DND-41 (cell line): ENCODE data around the gene SLC24A4.

Experiments used
- ATAC-seq: fragments of 200-7000 bp; cut with Tn5 transposase; 3 replicates; pipeline ENCODE4 v1.9.1; 2021; ENCODE audit warnings: low read depth; ENCODE audit not compliant: insufficient read depth
- DNase-seq: peaks from one replicate; pipeline ENCODE4 v3.0.0-alpha.2; 2020
- H2AFZ ChIP-seq: 2 replicates; pipeline ENCODE4 v1.6.0; 2012; ENCODE audit warnings: low read depth, low read length
- H3K27ac ChIP-seq: 2 replicates; pipeline ENCODE4 v1.5.1; 2012; ENCODE audit warnings: low read length, inconsistent platforms
- H3K27me3 ChIP-seq: fragments of 200-600 bp; sonication (generic); 2 replicates; pipeline ENCODE4 v1.6.0; 2012; ENCODE audit warnings: low read length, mild to moderate bottlenecking, inconsistent platforms; ENCODE audit not compliant: insufficient read depth, poor library complexity
- H3K36me3 ChIP-seq: 2 replicates; pipeline ENCODE4 v1.5.1; 2012; ENCODE audit warnings: low read length, inconsistent platforms; ENCODE audit not compliant: insufficient read depth
- H3K4me1 ChIP-seq: 2 replicates; pipeline ENCODE4 v1.5.1; 2012; ENCODE audit warnings: mild to moderate bottlenecking, low read length; ENCODE audit not compliant: insufficient read depth
- H3K4me2 ChIP-seq: 2 replicates; pipeline ENCODE4 v1.6.0; 2012; ENCODE audit warnings: mild to moderate bottlenecking, moderate library complexity, low read length, inconsistent platforms; ENCODE audit not compliant: insufficient read depth
- H3K4me3 ChIP-seq, 2 experiments: fragments of 200-600 bp in 1 of 2; shearing (Covaris generic) in 1 of 2; 2 replicates each; pipeline ENCODE4 v1.5.1; 2012 to 2016; ENCODE audit warnings: inconsistent platforms in 2 of 2, low read length in 2 of 2, mild to moderate bottlenecking in 2 of 2, low read depth in 1 of 2, moderate library complexity in 1 of 2
- H3K79me2 ChIP-seq: 2 replicates; pipeline ENCODE4 v1.6.0; 2012; ENCODE audit warnings: low read length, inconsistent platforms; ENCODE audit not compliant: insufficient read depth
- H3K9ac ChIP-seq: 2 replicates; pipeline ENCODE4 v1.6.0; 2012; ENCODE audit warnings: low read depth, mild to moderate bottlenecking, inconsistent platforms, low read length, moderate library complexity
- H3K9me3 ChIP-seq: 2 replicates; pipeline ENCODE4 v1.5.1; 2012; ENCODE audit warnings: low read length, moderate library complexity, mild to moderate bottlenecking, inconsistent platforms; ENCODE audit not compliant: insufficient read depth, severe bottlenecking
- H4K20me1 ChIP-seq: 2 replicates; pipeline ENCODE4 v1.6.0; 2012; ENCODE audit warnings: low read length; ENCODE audit not compliant: insufficient read depth
- CTCF ChIP-seq: IDR thresholded peaks from 2 replicates; pipeline ENCODE4 v1.5.1; 2012; ENCODE audit warnings: borderline replicate concordance, low read length, moderate library complexity, mild to moderate bottlenecking; ENCODE audit not compliant: poor library complexity, severe bottlenecking; ENCODE audit errors: extremely low read depth
- EZH2 ChIP-seq: IDR thresholded peaks from 3 replicates; pipeline ENCODE4 v1.6.1; 2012; ENCODE audit warnings: borderline replicate concordance, low read depth, mild to moderate bottlenecking, moderate library complexity, low read length, inconsistent platforms; ENCODE audit not compliant: severe bottlenecking

SLC24A4 gene

GRCh38 chr14:92448786-92449185 lies 125.8 kb downstream of the SLC24A4 start:
- Histone ChIP-seq H3K9me3 (no peaks in the 10 kb centered on the region), H3K79me2 (no peaks in the 10 kb centered on the region), H3K4me1 (no peaks in the 10 kb centered on the region), H3K9ac (no peak overlapping the region), H3K4me3 (no peak overlapping the region), H3K27ac (no peak overlapping the region), H3K27me3 (no peaks in the 10 kb centered on the region), H3K36me3 (no peaks in the 10 kb centered on the region), H4K20me1 (no peaks in the 10 kb centered on the region; the same call in 1 of the 2 replicates), H3K4me2 (no peak overlapping the region), H2AFZ (no peak overlapping the region)
- DNase-seq (no peak), ATAC-seq (no peak)
- TF ChIP-seq EZH2 (no peak), CTCF (no peak)

- Histone ChIP-seq H2AFZ (no peak overlapping the region), H3K79me2 (no peaks in the 10 kb centered on the region), H3K27ac (no peak overlapping the region), H3K9me3 (no peaks in the 10 kb centered on the region), H3K4me1 (no peaks in the 10 kb centered on the region), H3K27me3 (no peaks in the 10 kb centered on the region), H4K20me1 (no peaks in the 10 kb centered on the region; the same call in 1 of the 2 replicates), H3K9ac (no peak overlapping the region), H3K4me2 (no peak overlapping the region), H3K36me3 (no peaks in the 10 kb centered on the region), H3K4me3 (no peak overlapping the region)
- no peak for TF ChIP-seq CTCF
- TF ChIP-seq EZH2, result no peak
- ATAC-seq, result no peak
- DNase-seq, result no peak
These were observed 126.6 kb downstream of the SLC24A4 start for GRCh38 chr14:92449404-92450181.

- no peak overlapping the region for H3K27ac ChIP-seq
- no peak overlapping the region for H2AFZ ChIP-seq
- ATAC-seq (no peak), DNase-seq (no peak)
- H3K36me3 ChIP-seq, result no peaks in the 10 kb centered on the region
- H3K9ac ChIP-seq, result no peak overlapping the region
- no peaks in the 10 kb centered on the region; the same call in 1 of the 2 replicates for H4K20me1 ChIP-seq
- H3K4me3 ChIP-seq, result no peak overlapping the region
- H3K27me3 ChIP-seq, result no peaks in the 10 kb centered on the region
- H3K4me2 ChIP-seq, result no peak overlapping the region
- no peaks in the 10 kb centered on the region for H3K79me2 ChIP-seq
- H3K4me1 ChIP-seq, result no peaks in the 10 kb centered on the region
- no peaks in the 10 kb centered on the region for H3K9me3 ChIP-seq
- TF ChIP-seq EZH2 (no peak), CTCF (no peak)
These were observed 127.5 kb downstream of the SLC24A4 start for GRCh38 chr14:92450351-92451070.
